C4-2B (cell line): Measurements from ENCODE around the gene GNLY.

Experiments used
- ZFX ChIP-seq: fragments of 450-650 bp; IDR thresholded peaks from 2 replicates; pipeline ENCODE4 v1.6.1; 2017
- TF ChIP-seq, protein P1 (sequence below): fragments of 450-650 bp; conservative IDR thresholded peaks from 2 replicates; pipeline ENCODE4 v1.5.1; 2017; ENCODE audit warnings: mild to moderate bottlenecking

DNA sequence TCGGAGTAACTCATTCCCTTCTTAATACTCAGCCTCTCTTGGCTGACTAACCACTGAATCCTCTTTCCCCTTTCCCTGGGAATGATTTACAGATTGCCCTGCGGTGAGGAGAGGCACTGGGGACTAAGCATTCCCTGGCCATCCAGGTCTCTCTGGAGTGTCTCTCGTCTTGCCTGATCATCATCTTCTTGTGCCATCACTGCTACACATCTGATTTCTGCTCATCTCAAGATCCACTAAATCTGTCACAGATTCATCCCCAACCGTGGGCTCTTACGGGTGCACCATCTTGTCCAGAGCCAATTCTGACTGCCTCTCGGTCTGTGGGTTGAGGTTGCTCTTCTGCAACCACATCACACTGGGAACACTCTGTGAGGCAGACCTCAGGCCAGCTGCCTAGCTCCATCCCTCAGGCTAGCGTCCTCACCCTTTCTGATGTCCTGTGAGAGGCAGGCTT is 38.2 kb upstream of the GNLY start:
- TF ChIP-seq, protein P1, sequence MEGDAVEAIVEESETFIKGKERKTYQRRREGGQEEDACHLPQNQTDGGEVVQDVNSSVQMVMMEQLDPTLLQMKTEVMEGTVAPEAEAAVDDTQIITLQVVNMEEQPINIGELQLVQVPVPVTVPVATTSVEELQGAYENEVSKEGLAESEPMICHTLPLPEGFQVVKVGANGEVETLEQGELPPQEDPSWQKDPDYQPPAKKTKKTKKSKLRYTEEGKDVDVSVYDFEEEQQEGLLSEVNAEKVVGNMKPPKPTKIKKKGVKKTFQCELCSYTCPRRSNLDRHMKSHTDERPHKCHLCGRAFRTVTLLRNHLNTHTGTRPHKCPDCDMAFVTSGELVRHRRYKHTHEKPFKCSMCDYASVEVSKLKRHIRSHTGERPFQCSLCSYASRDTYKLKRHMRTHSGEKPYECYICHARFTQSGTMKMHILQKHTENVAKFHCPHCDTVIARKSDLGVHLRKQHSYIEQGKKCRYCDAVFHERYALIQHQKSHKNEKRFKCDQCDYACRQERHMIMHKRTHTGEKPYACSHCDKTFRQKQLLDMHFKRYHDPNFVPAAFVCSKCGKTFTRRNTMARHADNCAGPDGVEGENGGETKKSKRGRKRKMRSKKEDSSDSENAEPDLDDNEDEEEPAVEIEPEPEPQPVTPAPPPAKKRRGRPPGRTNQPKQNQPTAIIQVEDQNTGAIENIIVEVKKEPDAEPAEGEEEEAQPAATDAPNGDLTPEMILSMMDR, result no peak
- TF ChIP-seq ZFX, result no peak
